GM12878 (cell line): Measurements from ENCODE around the gene ATP6V0C. TPM values are rescaled to one million over a fixed set of nuclear protein-coding genes. Genes with fewer than 3 reads are reported as not detected.
A peak's percentile ranks its signal among the peaks of the same experiment; 100 is the strongest.

Experiments used
- ATAC-seq: fragments of 200-7000 bp; cut with Tn5 transposase; 3 replicates; pipeline ENCODE4 v1.9.1; 2020; ENCODE audit warnings: mild to moderate bottlenecking, moderate library complexity
- BruUV-seq: library from RNA; stranded (reverse); fragments of 400-500 nt; replicated peaks from 2 replicates; lab custom pipeline; 2021; lab: Mats Ljungman, UMichigan
- CTCF ChIA-PET: fragments of 300-600 bp; sonication (Branson Sonifier 250); formaldehyde crosslinking; extraction: SDS; loops from one replicate; lab custom pipeline; 2021; ENCODE audit warnings: inconsistent platforms; lab: Yijun Ruan, JAX
- POLR2A ChIA-PET: fragments of 350-600 bp; formaldehyde crosslinking; extraction: SDS; loops from one replicate; lab custom pipeline; 2021; ENCODE audit warnings: inconsistent platforms; lab: Charles Lee
- RAD21 ChIA-PET: fragments of 300-600 bp; sonication (Branson Sonifier 250); formaldehyde crosslinking; loops from one replicate; lab custom pipeline; 2023; ENCODE audit warnings: antibody characterized with exemption; ENCODE audit not compliant: unreplicated experiment; lab: Charles Lee
- SMC1A ChIA-PET: fragments of 300-600 bp; sonication (Branson Sonifier 250); formaldehyde crosslinking; loops from one replicate; lab custom pipeline; 2023; ENCODE audit not compliant: unreplicated experiment, uncharacterized antibody; lab: Charles Lee
- DNase-seq: peaks from one replicate; pipeline ENCODE4 v3.0.0-alpha.2; 2011; ENCODE audit warnings: low read depth, low spot score
- FAIRE-seq: peaks from 3 replicates; lab custom pipeline; 2011; peaks lifted over from hg19 to GRCh38; lab: Jason Lieb, UNC
- H2AFZ ChIP-seq: 2 replicates; pipeline ENCODE4 v1.6.0; 2011; ENCODE audit warnings: low read depth, low read length, control low read depth; ENCODE audit not compliant: control insufficient read depth
- H3K27ac ChIP-seq: 2 replicates; pipeline ENCODE4 v1.5.1; 2011; ENCODE audit warnings: control low read depth; ENCODE audit not compliant: control insufficient read depth, insufficient read depth
- H3K27me3 ChIP-seq, 2 experiments: replicated peaks in 1 of 2; 2 replicates each; pipeline versions ENCODE4 v1.6.0 to v1.6.1; 2011; ENCODE audit warnings: low read length in 1 of 2; ENCODE audit not compliant: control insufficient read depth in 2 of 2, insufficient read depth in 2 of 2
- H3K36me3 ChIP-seq, 2 experiments: 2 replicates each; pipeline ENCODE4 v1.5.1; 2011; ENCODE audit warnings: low read length in 1 of 2; ENCODE audit not compliant: control insufficient read depth in 2 of 2, insufficient read depth in 2 of 2
- H3K4me1 ChIP-seq: 2 replicates; pipeline ENCODE4 v1.6.1; 2011; ENCODE audit warnings: mild to moderate bottlenecking, low read length, moderate library complexity, mixed read lengths; ENCODE audit not compliant: control insufficient read depth, insufficient read depth
- H3K4me2 ChIP-seq: 2 replicates; pipeline ENCODE4 v1.6.0; 2011; ENCODE audit warnings: control low read depth; ENCODE audit not compliant: control insufficient read depth, insufficient read depth
- H3K4me3 ChIP-seq: fragments of 200-600 bp; sonication (generic); 2 replicates; pipeline ENCODE4 v1.5.1; 2016
- H3K79me2 ChIP-seq: 2 replicates; pipeline ENCODE4 v1.6.0; 2011; ENCODE audit warnings: low read length; ENCODE audit not compliant: control insufficient read depth, insufficient read depth
- H3K9ac ChIP-seq: 2 replicates; pipeline ENCODE4 v1.8.0; 2011; ENCODE audit warnings: low read length, control low read depth, mixed read lengths; ENCODE audit not compliant: control insufficient read depth, insufficient read depth
- H3K9me3 ChIP-seq: replicated peaks from 3 replicates; pipeline ENCODE4 v1.5.1; 2011; ENCODE audit warnings: mild to moderate bottlenecking, low read length; ENCODE audit not compliant: control insufficient read depth, insufficient read depth
- H4K20me1 ChIP-seq: 2 replicates; pipeline ENCODE4 v1.6.0; 2011; ENCODE audit not compliant: control insufficient read depth, insufficient read depth
- DPF2 ChIP-seq: fragments of 450-650 bp; IDR thresholded peaks from 2 replicates; pipeline ENCODE4 v1.6.1; 2017; ENCODE audit warnings: mild to moderate bottlenecking
- HDGF ChIP-seq: fragments of 450-650 bp; IDR thresholded peaks from 2 replicates; pipeline ENCODE4 v1.6.1; 2016; ENCODE audit warnings: antibody characterized with exemption
- MTA2 ChIP-seq: fragments of 450-650 bp; IDR thresholded peaks from 2 replicates; pipeline ENCODE4 v1.6.1; 2016; ENCODE audit warnings: low read depth, mild to moderate bottlenecking, moderate library complexity
- POU2F2 ChIP-seq: IDR thresholded peaks from 3 replicates; pipeline ENCODE4 v1.6.1; 2011; ENCODE audit warnings: low read depth, mild to moderate bottlenecking, low read length, borderline replicate concordance
- RAD21 ChIP-seq: IDR thresholded peaks from 2 replicates; pipeline ENCODE4 v1.6.1; 2011; ENCODE audit warnings: mild to moderate bottlenecking, low read depth, low read length, moderate library complexity; ENCODE audit not compliant: insufficient read depth
- RAD51 ChIP-seq: fragments of 450-650 bp; IDR thresholded peaks from 2 replicates; pipeline ENCODE4 v1.6.1; 2016; ENCODE audit warnings: moderate library complexity, mild to moderate bottlenecking, inconsistent platforms
- SMAD1 ChIP-seq: fragments of 450-650 bp; IDR thresholded peaks from 2 replicates; pipeline ENCODE4 v1.6.1; 2018; ENCODE audit warnings: mild to moderate bottlenecking, low read depth; ENCODE audit not compliant: partially characterized antibody
- SREBF2 ChIP-seq: IDR thresholded peaks from 2 replicates; pipeline ENCODE4 v1.6.1; 2012; ENCODE audit warnings: mild to moderate bottlenecking, low read length
- WGBS: methylation state at CpG from one replicate; pipeline ENCODE4 v1.1.6; 2016; ENCODE audit warnings: low lambda C conversion rate; ENCODE audit not compliant: insufficient replicate concordance, insufficient coverage; ENCODE audit errors: missing lambda C conversion rate; 5-methylcytosine and 5-hydroxymethylcytosine counted together
- in situ Hi-C: fragments of 300-500 bp; cut with MboI; formaldehyde crosslinking; loops from 9 replicates; pipeline ENCODE4 v1.14.3; 2018; ENCODE audit warnings: mixed read lengths
- intact Hi-C: fragments of 100-400 bp; cut with micrococcal nuclease; formaldehyde crosslinking; loops from one replicate; pipeline ENCODE4 v1.14.2; 2022; ENCODE audit not compliant: unreplicated experiment
- polyA plus RNA-seq, 11 experiments: library from polyadenylated mRNA; depleted of rRNA in 4 of 11; unstranded in 6 of 11; stranded (reverse) in 5 of 11; fragments of >200 nt; fragmentation: Nextera tagmentation in 4 of 11; fragmentation: Illumina TruSeq in 1 of 11; extraction: Ambion mirVana in 4 of 11; extraction: Trizol in 1 of 11; gene quantifications; 1 replicate in 1 of 11; 2 replicates in 10 of 11; pipeline versions ENCODE4 v1.2.1 to v1.2.3, GENCODE V29; 2011 to 2016; ENCODE audit warnings: inconsistent platforms in 2 of 11, missing spikeins in 2 of 11, low read depth in 1 of 11
- total RNA-seq, 4 experiments: library from RNA; depleted of rRNA in 3 of 4; stranded (reverse); fragments of >200 nt in 3 of 4; fragmentation: Illumina TruSeq in 1 of 4; extraction: Trizol in 1 of 4; gene quantifications; 2 replicates each; pipeline versions ENCODE4 v1.2.1 to v1.2.3, GENCODE V29; 2013 to 2021
- TF ChIP-seq, protein P1 (sequence below): IDR thresholded peaks from 2 replicates; pipeline ENCODE4 v1.6.1; 2011; ENCODE audit warnings: borderline replicate concordance, low read depth, mild to moderate bottlenecking, moderate library complexity, low read length; ENCODE audit not compliant: insufficient read depth, poor library complexity, severe bottlenecking
- TF ChIP-seq, protein P2 (sequence below): fragments of 450-650 bp; IDR thresholded peaks from 2 replicates; pipeline ENCODE4 v1.6.1; 2016; ENCODE audit warnings: mild to moderate bottlenecking
- TF ChIP-seq, protein P3 (sequence below): IDR thresholded peaks from 2 replicates; pipeline ENCODE4 v1.6.1; 2012; ENCODE audit warnings: low read depth, low read length, improper control_type of control experiment
- TF ChIP-seq, protein P4 (sequence below): fragments of 450-650 bp; IDR thresholded peaks from 2 replicates; pipeline ENCODE4 v1.6.1; 2017; ENCODE audit warnings: mild to moderate bottlenecking, moderate library complexity
- TF ChIP-seq, protein P5 (sequence below): fragments of 450-650 bp; IDR thresholded peaks from 2 replicates; pipeline ENCODE4 v1.6.1; 2014; ENCODE audit warnings: mild to moderate bottlenecking

The ATP6V0C gene
- total and polyA plus RNA-seq, 10 of the 15 experiments (the other 5 are each of a cell fraction or from before 2014, with no cell fraction given): 2.4 to 135 (median 18.4) TPM

DNA sequence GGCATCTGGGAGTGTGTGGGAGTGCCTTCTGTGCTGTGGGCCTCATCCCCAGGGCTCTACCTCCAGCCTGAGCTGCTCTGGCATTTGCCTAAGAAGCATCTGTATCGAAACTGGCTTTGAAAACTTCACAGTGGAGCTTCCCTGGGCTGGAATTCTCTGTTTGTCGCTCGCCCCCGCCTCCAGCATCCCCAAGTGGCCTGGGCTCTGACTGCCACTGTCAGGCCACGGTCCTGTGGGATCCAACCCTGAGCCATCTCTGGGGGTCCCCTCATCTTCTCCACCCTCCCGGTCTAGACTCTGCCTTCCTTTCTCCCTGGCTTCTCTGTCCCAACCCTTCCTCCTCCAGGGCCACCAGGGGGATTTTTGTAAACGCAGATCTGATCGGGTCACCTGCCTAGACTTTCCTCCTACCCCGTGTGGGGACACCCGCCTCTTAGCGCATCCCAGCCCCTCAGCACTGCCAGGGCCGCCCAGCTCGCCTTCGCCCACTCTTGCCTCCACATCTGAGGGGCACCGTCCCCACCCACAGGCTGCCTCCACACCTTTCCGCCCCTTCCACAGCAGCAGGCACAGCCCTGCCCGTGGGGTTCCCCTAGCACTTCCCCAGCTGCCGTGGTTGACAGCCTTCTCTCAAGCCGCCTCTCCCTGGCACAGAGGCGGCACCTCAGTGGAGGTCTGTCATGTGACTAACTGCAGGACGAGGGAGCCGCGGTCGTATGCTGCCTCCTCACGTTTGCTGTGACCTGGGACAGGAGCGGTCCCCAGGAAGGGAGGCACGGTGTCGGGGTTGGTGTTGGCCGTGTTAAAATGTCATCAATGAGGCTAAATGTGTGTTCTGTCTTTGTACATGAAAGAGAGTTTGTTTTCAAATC is 26.9 kb upstream of the ATP6V0C start (continued):
- TF ChIP-seq, protein P1, sequence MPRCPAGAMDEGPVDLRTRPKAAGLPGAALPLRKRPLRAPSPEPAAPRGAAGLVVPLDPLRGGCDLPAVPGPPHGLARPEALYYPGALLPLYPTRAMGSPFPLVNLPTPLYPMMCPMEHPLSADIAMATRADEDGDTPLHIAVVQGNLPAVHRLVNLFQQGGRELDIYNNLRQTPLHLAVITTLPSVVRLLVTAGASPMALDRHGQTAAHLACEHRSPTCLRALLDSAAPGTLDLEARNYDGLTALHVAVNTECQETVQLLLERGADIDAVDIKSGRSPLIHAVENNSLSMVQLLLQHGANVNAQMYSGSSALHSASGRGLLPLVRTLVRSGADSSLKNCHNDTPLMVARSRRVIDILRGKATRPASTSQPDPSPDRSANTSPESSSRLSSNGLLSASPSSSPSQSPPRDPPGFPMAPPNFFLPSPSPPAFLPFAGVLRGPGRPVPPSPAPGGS: no peak
- TF ChIP-seq, protein P2, sequence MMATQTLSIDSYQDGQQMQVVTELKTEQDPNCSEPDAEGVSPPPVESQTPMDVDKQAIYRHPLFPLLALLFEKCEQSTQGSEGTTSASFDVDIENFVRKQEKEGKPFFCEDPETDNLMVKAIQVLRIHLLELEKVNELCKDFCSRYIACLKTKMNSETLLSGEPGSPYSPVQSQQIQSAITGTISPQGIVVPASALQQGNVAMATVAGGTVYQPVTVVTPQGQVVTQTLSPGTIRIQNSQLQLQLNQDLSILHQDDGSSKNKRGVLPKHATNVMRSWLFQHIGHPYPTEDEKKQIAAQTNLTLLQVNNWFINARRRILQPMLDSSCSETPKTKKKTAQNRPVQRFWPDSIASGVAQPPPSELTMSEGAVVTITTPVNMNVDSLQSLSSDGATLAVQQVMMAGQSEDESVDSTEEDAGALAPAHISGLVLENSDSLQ: peak; percentile 78
- TF ChIP-seq, protein P3, sequence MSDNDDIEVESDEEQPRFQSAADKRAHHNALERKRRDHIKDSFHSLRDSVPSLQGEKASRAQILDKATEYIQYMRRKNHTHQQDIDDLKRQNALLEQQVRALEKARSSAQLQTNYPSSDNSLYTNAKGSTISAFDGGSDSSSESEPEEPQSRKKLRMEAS: 0 out of 2 replicates have a peak, but pooled peaks have one; percentile 21

DNA sequence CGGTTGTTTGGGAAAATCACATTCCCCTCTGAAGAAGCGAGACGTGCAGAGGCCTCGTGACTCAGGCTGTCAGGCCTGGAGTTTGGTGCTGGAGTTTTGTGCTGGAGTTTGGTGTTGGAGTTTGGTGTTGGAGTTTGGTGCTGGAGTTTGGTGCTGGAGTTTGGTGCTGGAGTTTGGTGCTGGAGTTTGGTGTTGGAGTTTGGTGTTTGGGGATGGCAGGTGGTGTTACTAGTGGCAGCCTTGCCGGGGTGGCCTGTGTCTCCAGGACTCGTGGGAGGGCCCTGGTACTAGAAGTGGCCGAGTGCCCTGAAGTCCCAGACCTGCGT is 26.3 kb upstream of the ATP6V0C start:
- Histone ChIP-seq H4K20me1 (no peaks in the 10 kb centered on the region), H3K27me3 (no peaks in the 10 kb centered on the region), H3K79me2 (no peaks in the 10 kb centered on the region), H3K9me3 (no peaks in the 10 kb centered on the region), H3K4me1 (peaks cover 16% of the 10 kb centered on the region), H3K4me3 (no peak overlapping the region), H3K27ac (no peak overlapping the region), H3K4me2 (peak overlapping the region; percentile 50), H2AFZ (peak overlapping the region; percentile 64), H3K36me3 (no peaks in the 10 kb centered on the region; a peak in 1 of 4 replicates), H3K9ac (no peak overlapping the region)
- intact Hi-C loops (loop anchor here (5.0 kb wide), 1 partner anchor 145 kb away; the partner anchor contains the start of gene ABCA3), in situ Hi-C loops (no loop called here)
- DNase-seq (no peak), FAIRE-seq (peak; percentile 7), ATAC-seq (no peak)
- 67% methylated on average over 8 of the region's 8 CpGs for WGBS
- ChIA-PET POLR2A (interaction anchor here (0.7 to 3.4 kb wide), 4 partner anchors 9 to 58 kb away, joined by 3 to 10 read pairs (median 5); partner anchors contain the start of gene CCNF), RAD21 (interaction anchor here (1.0 to 3.8 kb wide), 5 partner anchors 18 to 293 kb away, joined by 3 to 21 read pairs (median 4); partner anchors contain the start of genes CCNF, NTN3 and TEDC2), CTCF (interaction anchor here (0.8 to 4.1 kb wide), 8 partner anchors 10 to 292 kb away, joined by 3 to 39 read pairs (median 6); partner anchors contain the start of genes CCNF and TBC1D24), SMC1A (interaction anchor here (0.5 to 2.1 kb wide), 6 partner anchors 9 to 190 kb away, joined by 3 to 8 read pairs (median 3); no protein-coding TSS in a partner anchor)
- no TSS peak for BruUV-seq
- TF ChIP-seq POU2F2: no peak
- TF ChIP-seq, protein P4, sequence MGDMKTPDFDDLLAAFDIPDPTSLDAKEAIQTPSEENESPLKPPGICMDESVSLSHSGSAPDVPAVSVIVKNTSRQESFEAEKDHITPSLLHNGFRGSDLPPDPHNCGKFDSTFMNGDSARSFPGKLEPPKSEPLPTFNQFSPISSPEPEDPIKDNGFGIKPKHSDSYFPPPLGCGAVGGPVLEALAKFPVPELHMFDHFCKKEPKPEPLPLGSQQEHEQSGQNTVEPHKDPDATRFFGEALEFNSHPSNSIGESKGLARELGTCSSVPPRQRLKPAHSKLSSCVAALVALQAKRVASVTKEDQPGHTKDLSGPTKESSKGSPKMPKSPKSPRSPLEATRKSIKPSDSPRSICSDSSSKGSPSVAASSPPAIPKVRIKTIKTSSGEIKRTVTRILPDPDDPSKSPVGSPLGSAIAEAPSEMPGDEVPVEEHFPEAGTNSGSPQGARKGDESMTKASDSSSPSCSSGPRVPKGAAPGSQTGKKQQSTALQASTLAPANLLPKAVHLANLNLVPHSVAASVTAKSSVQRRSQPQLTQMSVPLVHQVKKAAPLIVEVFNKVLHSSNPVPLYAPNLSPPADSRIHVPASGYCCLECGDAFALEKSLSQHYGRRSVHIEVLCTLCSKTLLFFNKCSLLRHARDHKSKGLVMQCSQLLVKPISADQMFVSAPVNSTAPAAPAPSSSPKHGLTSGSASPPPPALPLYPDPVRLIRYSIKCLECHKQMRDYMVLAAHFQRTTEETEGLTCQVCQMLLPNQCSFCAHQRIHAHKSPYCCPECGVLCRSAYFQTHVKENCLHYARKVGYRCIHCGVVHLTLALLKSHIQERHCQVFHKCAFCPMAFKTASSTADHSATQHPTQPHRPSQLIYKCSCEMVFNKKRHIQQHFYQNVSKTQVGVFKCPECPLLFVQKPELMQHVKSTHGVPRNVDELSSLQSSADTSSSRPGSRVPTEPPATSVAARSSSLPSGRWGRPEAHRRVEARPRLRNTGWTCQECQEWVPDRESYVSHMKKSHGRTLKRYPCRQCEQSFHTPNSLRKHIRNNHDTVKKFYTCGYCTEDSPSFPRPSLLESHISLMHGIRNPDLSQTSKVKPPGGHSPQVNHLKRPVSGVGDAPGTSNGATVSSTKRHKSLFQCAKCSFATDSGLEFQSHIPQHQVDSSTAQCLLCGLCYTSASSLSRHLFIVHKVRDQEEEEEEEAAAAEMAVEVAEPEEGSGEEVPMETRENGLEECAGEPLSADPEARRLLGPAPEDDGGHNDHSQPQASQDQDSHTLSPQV: no peak
- no peak for TF ChIP-seq SREBF2
- TF ChIP-seq MTA2: no peak
- TF ChIP-seq SMAD1: no peak
- no peak for TF ChIP-seq HDGF
- TF ChIP-seq, protein P5, sequence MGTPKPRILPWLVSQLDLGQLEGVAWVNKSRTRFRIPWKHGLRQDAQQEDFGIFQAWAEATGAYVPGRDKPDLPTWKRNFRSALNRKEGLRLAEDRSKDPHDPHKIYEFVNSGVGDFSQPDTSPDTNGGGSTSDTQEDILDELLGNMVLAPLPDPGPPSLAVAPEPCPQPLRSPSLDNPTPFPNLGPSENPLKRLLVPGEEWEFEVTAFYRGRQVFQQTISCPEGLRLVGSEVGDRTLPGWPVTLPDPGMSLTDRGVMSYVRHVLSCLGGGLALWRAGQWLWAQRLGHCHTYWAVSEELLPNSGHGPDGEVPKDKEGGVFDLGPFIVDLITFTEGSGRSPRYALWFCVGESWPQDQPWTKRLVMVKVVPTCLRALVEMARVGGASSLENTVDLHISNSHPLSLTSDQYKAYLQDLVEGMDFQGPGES: no peak
- no peak for TF ChIP-seq DPF2
- TF ChIP-seq RAD51: no peak
- no peak for TF ChIP-seq RAD21
